Neural cell (in vitro differentiated cells): Measurements from ENCODE around the gene AKR1A1. TPM values are rescaled to one million over a fixed set of nuclear protein-coding genes. Genes with fewer than 3 reads are reported as not detected.

Experiments used
- H2AFZ ChIP-seq: fragments of 200-600, 300-800 bp; sonication (generic), shearing (Covaris generic); 2 replicates; pipeline ENCODE4 v1.6.0; 2014; ENCODE audit warnings: low read depth, mild to moderate bottlenecking, antibody characterized with exemption, low read length, moderate library complexity
- H3F3A ChIP-seq: fragments of 200-600 bp; shearing (Covaris generic); 2 replicates; pipeline ENCODE4 v1.6.1; 2016; ENCODE audit warnings: mild to moderate bottlenecking, moderate library complexity, mixed read lengths, antibody characterized with exemption, low read length; ENCODE audit not compliant: insufficient read depth, poor library complexity, severe bottlenecking
- H3K27ac ChIP-seq: fragments of 200-600, 300-800 bp; sonication (generic), shearing (Covaris generic); 2 replicates; pipeline ENCODE4 v1.5.1; 2014; ENCODE audit warnings: mild to moderate bottlenecking, low read length, moderate library complexity
- H3K27me3 ChIP-seq: fragments of 300-800, 200-600 bp; sonication (generic), shearing (Covaris generic); 2 replicates; pipeline ENCODE4 v1.6.0; 2014; ENCODE audit warnings: mild to moderate bottlenecking, low read depth, low read length, moderate library complexity; ENCODE audit not compliant: insufficient read depth
- H3K36me3 ChIP-seq: fragments of 300-800, 200-600 bp; sonication (generic), shearing (Covaris generic); 2 replicates; pipeline ENCODE4 v1.5.1; 2014; ENCODE audit warnings: mild to moderate bottlenecking, antibody characterized with exemption, low read length, moderate library complexity; ENCODE audit not compliant: insufficient read depth
- H3K4me2 ChIP-seq: fragments of 300-800, 200-600 bp; sonication (generic), shearing (Covaris generic); 2 replicates; pipeline ENCODE4 v1.6.0; 2014; ENCODE audit warnings: mild to moderate bottlenecking, low read length
- H3K4me3 ChIP-seq: fragments of 300-800, 200-600 bp; sonication (generic), shearing (Covaris generic); 2 replicates; pipeline ENCODE4 v1.5.1; 2014; ENCODE audit warnings: mild to moderate bottlenecking, low read length, moderate library complexity
- H3K79me2 ChIP-seq: fragments of 200-600 bp; shearing (Covaris generic); replicated peaks from 2 replicates; pipeline ENCODE4 v1.6.0; 2014; ENCODE audit warnings: mild to moderate bottlenecking, low read length, moderate library complexity; ENCODE audit not compliant: insufficient read depth
- H3K9ac ChIP-seq: fragments of 300-800, 200-600 bp; sonication (generic), shearing (Covaris generic); 2 replicates; pipeline ENCODE4 v1.6.1; 2016; ENCODE audit warnings: mild to moderate bottlenecking, low read length, mixed read lengths
- H3K9me2 ChIP-seq: fragments of 200-600 bp; shearing (Covaris generic); 2 replicates; pipeline ENCODE4 v1.6.1; 2016; ENCODE audit warnings: mild to moderate bottlenecking, low read length, mixed read lengths; ENCODE audit not compliant: insufficient read depth
- H3K9me3 ChIP-seq: fragments of 200-600, 300-800 bp; sonication (generic), shearing (Covaris generic); 2 replicates; pipeline ENCODE4 v1.6.1; 2016; ENCODE audit warnings: mild to moderate bottlenecking, mixed run types, low read length, moderate library complexity, mixed read lengths
- H4K20me1 ChIP-seq: fragments of 200-600 bp; shearing (Covaris generic); 2 replicates; pipeline ENCODE4 v1.6.1; 2016; ENCODE audit warnings: mild to moderate bottlenecking, mixed run types; ENCODE audit not compliant: insufficient read depth
- CTCF ChIP-seq: fragments of 450-650 bp; IDR thresholded peaks from 2 replicates; pipeline ENCODE4 v1.5.1; 2014; ENCODE audit warnings: antibody characterized with exemption, mild to moderate bottlenecking, moderate library complexity; ENCODE audit not compliant: poor library complexity, severe bottlenecking
- EP300 ChIP-seq: fragments of 450-650 bp; conservative IDR thresholded peaks from 2 replicates; pipeline ENCODE4 v1.6.1; 2014; ENCODE audit warnings: antibody characterized with exemption, mild to moderate bottlenecking, moderate library complexity; ENCODE audit not compliant: poor library complexity, severe bottlenecking
- EZH2 ChIP-seq: fragments of 200-600, 300-800 bp; shearing (Covaris generic), sonication (generic); IDR thresholded peaks from 2 replicates; pipeline ENCODE4 v1.6.1; 2014; ENCODE audit warnings: antibody characterized with exemption, low read length, borderline replicate concordance, mild to moderate bottlenecking; ENCODE audit not compliant: insufficient read depth, poor library complexity, severe bottlenecking
- MXI1 ChIP-seq: fragments of 450-650 bp; conservative IDR thresholded peaks from 2 replicates; pipeline ENCODE4 v1.6.1; 2014; ENCODE audit warnings: antibody characterized with exemption, mild to moderate bottlenecking; ENCODE audit not compliant: poor library complexity, severe bottlenecking
- POLR2AphosphoS5 ChIP-seq: IDR thresholded peaks from 2 replicates; pipeline ENCODE4 v1.6.1; 2012
- RAD21 ChIP-seq: fragments of 450-650 bp; conservative IDR thresholded peaks from 2 replicates; pipeline ENCODE4 v1.6.1; 2014; ENCODE audit warnings: antibody characterized with exemption, mild to moderate bottlenecking, moderate library complexity
- REST ChIP-seq: IDR thresholded peaks from 2 replicates; pipeline ENCODE4 v1.6.1; 2012; ENCODE audit warnings: borderline replicate concordance
- SMC3 ChIP-seq: fragments of 450-650 bp; conservative IDR thresholded peaks from 2 replicates; pipeline ENCODE4 v1.6.1; 2014; ENCODE audit warnings: antibody characterized with exemption, mild to moderate bottlenecking, moderate library complexity; ENCODE audit not compliant: poor library complexity
- TAF1 ChIP-seq: IDR thresholded peaks from 2 replicates; pipeline ENCODE4 v1.6.1; 2012; ENCODE audit warnings: low read depth
- polyA plus RNA-seq: library from polyadenylated mRNA; depleted of rRNA; stranded (reverse); fragments of >200 nt; gene quantifications from 2 replicates; pipeline ENCODE4 v1.2.3, GENCODE V29; 2014

AKR1A1 gene
- polyA plus RNA-seq, 1 donor from 2014 or later, result 170 TPM

GRCh38 chr1:45585496-45586075, 35.0 kb downstream of the AKR1A1 start:
- H2AFZ ChIP-seq, result no peak overlapping the region
- no peaks in the 10 kb centered on the region for H3K27me3 ChIP-seq
- peaks cover 48% of the 10 kb centered on the region for H3K79me2 ChIP-seq
- H3K4me2 ChIP-seq, result peak overlapping the region; percentile 42
- H3K9ac ChIP-seq, result peak overlapping the region; percentile 96
- no peak for TF ChIP-seq POLR2AphosphoS5
- no peak for TF ChIP-seq EP300
- TF ChIP-seq TAF1, result no peak
- no peak for TF ChIP-seq REST
- TF ChIP-seq EZH2, result no peak
- peak overlapping the region; percentile 93 for H3K27ac ChIP-seq
- H3K9me3 ChIP-seq, result no peaks in the 10 kb centered on the region
- no peaks in the 10 kb centered on the region for H3K9me2 ChIP-seq
- H3K36me3 ChIP-seq, result no peaks in the 10 kb centered on the region
- H3F3A ChIP-seq, result no peaks in the 10 kb centered on the region
- H3K4me3 ChIP-seq, result peak overlapping the region; percentile 86
- peaks cover 2% of the 10 kb centered on the region for H4K20me1 ChIP-seq

- Histone ChIP-seq H3F3A (no peaks in the 10 kb centered on the region), H3K4me2 (no peak overlapping the region), H3K79me2 (peaks cover 58% of the 10 kb centered on the region), H3K27me3 (no peaks in the 10 kb centered on the region), H3K36me3 (no peaks in the 10 kb centered on the region), H4K20me1 (peaks cover 2% of the 10 kb centered on the region), H3K27ac (no peak overlapping the region), H3K4me3 (no peak overlapping the region), H2AFZ (no peak overlapping the region), H3K9me2 (no peaks in the 10 kb centered on the region), H3K9ac (no peak overlapping the region), H3K9me3 (no peaks in the 10 kb centered on the region)
- TF ChIP-seq POLR2AphosphoS5, result no peak
- no peak for TF ChIP-seq CTCF
- no peak for TF ChIP-seq EZH2
- no peak for TF ChIP-seq EP300
- TF ChIP-seq MXI1, result no peak
- TF ChIP-seq RAD21, result no peak
Observed at GRCh38 chr1:45586769-45587168, 36.1 kb downstream of the AKR1A1 start.

- Histone ChIP-seq H3F3A (no peaks in the 10 kb centered on the region), H3K27ac (no peak overlapping the region), H3K4me3 (no peak overlapping the region), H3K79me2 (peaks cover 68% of the 10 kb centered on the region), H3K36me3 (no peaks in the 10 kb centered on the region), H3K4me2 (no peak overlapping the region), H3K27me3 (no peaks in the 10 kb centered on the region), H3K9ac (no peak overlapping the region), H4K20me1 (peaks cover 2% of the 10 kb centered on the region), H3K9me2 (no peaks in the 10 kb centered on the region), H2AFZ (no peak overlapping the region), H3K9me3 (no peaks in the 10 kb centered on the region)
- TF ChIP-seq CTCF (no peak), EP300 (no peak), POLR2AphosphoS5 (no peak), REST (no peak), EZH2 (no peak), RAD21 (no peak), MXI1 (no peak), TAF1 (no peak), SMC3 (no peak)
Observed at GRCh38 chr1:45589861-45590260, 39.2 kb downstream of the AKR1A1 start.
